Measurements from ENCODE around the gene MYOG.
A peak's percentile ranks its signal among the peaks of the same experiment; 100 is the strongest.

Gene MYOG

DNA sequence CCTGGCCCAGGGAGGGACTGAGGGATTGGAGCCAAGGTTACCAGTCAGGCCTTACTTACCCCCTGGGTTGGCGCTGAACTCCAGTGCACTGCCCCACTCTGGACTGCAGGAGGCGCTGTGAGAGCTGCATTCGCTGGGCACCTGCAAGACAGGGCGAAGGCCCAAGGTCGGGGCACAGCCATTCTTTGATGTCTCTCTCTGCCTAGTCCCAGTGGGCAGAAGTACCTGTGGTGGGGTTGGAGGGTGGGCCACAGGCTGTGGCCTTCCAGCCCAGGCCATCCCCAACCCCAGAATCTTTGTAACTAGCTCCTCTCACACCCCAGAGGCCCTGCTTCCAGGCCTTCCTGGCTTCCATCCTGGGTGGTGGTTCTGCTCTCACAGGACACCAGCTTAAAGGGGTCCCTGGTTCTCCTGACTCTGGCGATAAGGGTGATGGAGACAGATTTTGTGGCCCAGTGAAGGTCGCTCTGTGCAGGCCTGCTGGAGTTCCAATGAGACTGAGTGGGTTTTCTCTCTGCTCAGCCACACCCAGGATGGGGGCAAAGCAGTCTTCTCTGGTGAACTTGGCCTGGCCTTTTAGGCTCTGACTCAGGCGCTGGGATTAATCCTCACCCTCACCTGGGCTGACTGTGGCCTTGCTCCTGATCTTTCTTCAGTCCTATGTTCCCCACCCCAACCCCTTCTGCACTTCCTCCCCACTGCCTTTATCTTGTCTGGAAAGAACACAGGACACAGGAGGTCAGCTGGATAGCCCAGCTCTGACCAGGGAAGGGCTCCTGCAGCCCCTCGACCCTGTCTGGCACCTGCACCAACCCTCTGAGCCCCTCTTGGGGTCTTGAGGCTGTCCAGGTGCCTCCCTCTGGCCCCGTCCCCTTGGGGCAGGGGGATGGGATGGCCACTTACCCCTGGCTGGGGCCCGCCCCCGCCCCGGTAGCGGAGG lies 954 bp downstream of the MYOG start:
- H3K4me3 ChIP-seq (replicated peaks; ENCODE audit: low read depth, low read length), result no peak overlapping the region
- DNase-seq (ENCODE audit: extremely low read depth, low read depth), result no peak
- TF ChIP-seq, protein P1, sequence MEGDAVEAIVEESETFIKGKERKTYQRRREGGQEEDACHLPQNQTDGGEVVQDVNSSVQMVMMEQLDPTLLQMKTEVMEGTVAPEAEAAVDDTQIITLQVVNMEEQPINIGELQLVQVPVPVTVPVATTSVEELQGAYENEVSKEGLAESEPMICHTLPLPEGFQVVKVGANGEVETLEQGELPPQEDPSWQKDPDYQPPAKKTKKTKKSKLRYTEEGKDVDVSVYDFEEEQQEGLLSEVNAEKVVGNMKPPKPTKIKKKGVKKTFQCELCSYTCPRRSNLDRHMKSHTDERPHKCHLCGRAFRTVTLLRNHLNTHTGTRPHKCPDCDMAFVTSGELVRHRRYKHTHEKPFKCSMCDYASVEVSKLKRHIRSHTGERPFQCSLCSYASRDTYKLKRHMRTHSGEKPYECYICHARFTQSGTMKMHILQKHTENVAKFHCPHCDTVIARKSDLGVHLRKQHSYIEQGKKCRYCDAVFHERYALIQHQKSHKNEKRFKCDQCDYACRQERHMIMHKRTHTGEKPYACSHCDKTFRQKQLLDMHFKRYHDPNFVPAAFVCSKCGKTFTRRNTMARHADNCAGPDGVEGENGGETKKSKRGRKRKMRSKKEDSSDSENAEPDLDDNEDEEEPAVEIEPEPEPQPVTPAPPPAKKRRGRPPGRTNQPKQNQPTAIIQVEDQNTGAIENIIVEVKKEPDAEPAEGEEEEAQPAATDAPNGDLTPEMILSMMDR (IDR thresholded peaks at IDR 0.05; ENCODE audit: low read depth, low read length, missing control alignments), result peak; percentile 61

DNA sequence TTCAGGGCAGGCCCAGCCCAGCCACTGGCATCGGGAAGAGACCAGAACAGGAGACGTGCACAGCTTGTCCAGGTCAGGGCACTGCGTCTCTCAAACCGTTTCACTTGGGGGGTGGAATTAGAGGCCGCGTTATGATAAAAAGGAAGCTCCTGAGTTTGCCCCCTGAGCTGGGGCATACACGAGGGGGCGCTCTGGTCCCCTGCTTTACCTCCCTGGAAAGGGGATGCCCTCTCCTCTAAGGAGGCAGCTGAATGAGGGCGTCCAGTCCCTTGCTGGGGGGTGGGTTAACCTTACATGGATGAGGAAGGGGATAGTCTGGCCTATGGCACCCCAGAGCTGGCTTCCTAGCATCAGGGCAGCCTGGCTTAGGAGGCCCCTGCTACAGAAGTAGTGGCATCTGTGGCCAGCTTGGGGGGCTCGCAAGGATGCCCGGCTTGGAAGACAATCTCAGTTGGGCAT lies 2.3 kb downstream of the MYOG start:
- no peak for DNase-seq (ENCODE audit: extremely low read depth, low read depth)
- H3K4me3 ChIP-seq (replicated peaks; ENCODE audit: low read depth, low read length), result no peak overlapping the region
- TF ChIP-seq, protein P1 (IDR thresholded peaks at IDR 0.05; ENCODE audit: low read depth, low read length, missing control alignments), result no peak

DNA sequence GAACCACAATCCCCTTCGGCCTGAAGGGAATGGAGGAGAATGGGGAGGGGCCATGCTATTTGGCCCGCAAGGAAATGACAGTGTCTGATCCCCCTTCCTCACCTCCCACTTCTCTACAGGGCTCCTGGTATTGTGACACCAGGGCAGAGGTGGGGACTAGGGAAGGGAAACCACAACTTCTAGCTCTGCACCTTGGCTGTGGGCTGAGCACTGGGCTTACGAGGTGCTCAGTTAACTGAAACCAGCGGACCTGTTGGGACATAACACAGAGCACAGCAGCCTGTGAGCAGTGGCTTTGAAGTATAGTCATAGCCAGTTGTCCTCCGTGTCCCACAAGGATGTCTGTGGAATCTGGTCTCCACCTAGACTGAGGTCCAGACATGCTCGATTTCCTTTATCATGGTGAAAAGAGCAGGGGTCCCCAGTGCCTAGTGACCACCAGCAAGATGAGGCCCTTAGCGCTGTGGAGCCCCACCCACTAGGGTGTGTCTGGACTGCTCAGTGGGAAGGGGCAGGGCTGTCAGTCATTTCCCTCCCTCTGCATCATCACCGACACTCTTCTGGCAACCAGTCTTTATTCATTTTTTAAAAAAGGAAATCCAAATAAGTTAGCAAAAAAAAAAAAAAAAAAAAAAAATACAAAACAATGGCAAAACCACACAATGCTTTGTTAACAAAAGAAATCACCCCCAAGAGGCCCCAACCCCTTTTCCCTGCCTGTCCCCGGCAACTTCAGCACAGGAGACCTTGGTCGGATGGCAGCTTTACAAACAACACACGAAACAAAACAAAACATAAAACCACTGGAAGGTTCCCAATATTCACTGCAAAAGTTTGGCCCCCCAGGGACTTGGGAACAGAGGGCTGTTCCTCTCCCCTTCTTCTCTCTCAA lies 3.0 kb downstream of the MYOG start:
- no peak for DNase-seq (ENCODE audit: extremely low read depth, low read depth)

DNA sequence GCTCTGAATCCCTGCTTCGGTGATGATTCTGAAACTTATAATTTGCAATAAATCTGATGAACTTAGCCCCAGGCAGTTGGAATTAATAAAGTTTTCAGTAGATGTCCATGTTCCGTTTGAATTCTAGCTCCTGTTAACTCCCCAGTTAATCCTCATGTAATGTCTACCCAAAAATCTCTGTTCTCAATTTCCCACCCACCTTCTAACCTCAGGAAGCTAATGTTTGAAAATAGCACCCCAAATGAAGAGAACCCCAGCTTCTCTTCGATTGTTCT lies 3.6 kb downstream of the MYOG start:
- no peak overlapping the region for H3K4me3 ChIP-seq (replicated peaks; ENCODE audit: low read depth, low read length)
- no peak for DNase-seq (ENCODE audit: extremely low read depth, low read depth)
- TF ChIP-seq, protein P1 (IDR thresholded peaks at IDR 0.05; ENCODE audit: low read depth, low read length, missing control alignments), result no peak

More for the DNA sequence above, 3.0 kb downstream of the MYOG start:
- no peak overlapping the region for H3K4me3 ChIP-seq (replicated peaks; ENCODE audit: low read depth, low read length)
- TF ChIP-seq, protein P1 (IDR thresholded peaks at IDR 0.05; ENCODE audit: low read depth, low read length, missing control alignments), result no peak

DNA sequence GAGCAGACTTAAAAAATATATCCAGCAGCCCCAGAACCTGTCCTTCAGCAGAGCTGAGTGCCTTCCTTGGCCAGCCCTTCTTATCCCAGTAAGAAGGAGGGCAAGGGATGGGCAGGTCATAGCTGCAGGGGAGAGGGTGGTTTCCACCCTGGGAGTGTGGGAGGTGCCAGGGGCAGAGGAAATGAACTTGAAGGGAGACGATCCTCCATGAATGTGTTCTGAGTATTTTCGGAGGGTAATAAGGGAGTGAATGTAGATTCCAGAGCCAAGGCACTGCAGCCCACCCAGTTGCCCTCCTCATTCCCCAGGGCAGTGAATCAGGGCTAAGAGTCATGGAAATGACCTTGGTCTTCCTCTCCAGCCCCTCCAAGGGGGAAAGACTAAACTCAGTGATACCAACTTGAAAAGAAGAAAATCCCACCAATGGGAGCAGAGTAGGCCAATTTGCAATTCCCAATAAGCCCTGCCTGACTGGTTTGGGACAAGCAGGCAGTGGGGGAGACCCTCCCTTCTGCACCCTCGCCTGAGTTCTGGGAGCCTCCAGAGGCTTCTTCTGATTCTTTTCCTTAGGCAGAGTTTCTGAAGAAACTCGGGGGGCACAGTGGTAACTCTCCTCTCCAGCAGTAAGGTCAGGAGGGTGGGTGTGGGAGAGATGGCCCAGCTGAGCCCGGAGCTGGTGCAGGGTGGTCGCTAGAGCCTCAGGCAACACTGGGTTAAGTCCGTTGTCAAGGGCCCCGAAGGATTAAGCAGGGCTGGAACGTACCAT lies 4.2 kb downstream of the MYOG start:
- DNase-seq (ENCODE audit: extremely low read depth, low read depth), result no peak
- no peak overlapping the region for H3K4me3 ChIP-seq (replicated peaks; ENCODE audit: low read depth, low read length)
- TF ChIP-seq, protein P1 (IDR thresholded peaks at IDR 0.05; ENCODE audit: low read depth, low read length, missing control alignments), result no peak

DNA sequence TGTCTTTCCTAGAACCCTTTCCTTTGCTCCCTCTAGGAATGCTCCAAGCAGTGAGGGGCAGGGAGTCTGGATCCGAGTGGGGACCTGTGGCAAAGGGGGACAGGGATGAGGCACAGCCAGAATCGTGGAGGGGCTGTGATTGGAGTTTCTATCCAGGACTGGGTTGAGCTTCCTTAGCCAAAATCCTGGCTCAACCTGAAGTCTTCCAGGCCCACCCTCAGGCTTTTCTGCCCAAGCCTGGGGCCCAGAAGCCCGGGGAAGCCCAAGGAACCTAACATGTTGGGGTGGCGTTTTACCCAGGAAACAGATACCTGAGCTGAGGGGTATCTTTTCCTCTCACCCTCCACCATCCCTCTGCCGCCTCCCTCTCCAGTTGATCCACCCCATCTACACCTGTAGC lies 5.4 kb downstream of the MYOG start:
- no peak for DNase-seq (ENCODE audit: extremely low read depth, low read depth)
- H3K4me3 ChIP-seq (replicated peaks; ENCODE audit: low read depth, low read length), result no peak overlapping the region
- TF ChIP-seq, protein P1 (IDR thresholded peaks at IDR 0.05; ENCODE audit: low read depth, low read length, missing control alignments), result no peak

Data from HFF-Myc (cell line).